ENCODE measurements around the gene NUP50.

The NUP50 gene

DNA sequence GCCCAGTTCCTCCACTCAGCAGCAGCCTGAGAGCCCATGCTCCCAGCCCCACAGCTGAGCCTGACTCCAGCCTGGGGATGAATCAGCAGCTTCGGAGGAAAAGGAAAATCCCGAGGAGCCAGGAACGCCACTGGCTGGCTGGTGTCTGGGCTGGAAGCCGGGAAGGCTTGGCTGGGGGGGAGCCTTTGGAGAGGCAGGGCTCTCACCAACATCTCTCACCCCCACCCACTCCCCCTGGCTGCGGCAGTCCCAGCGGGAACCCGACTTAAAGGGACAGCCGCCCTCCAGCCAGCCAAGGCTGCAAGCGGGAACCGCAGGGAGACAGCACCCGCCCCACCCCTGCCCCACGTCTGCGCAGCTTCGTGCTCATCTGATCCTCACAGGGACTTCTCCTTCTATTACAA is 48.6 kb downstream of the NUP50 start:
- TF ChIP-seq CTCF (IDR thresholded peaks at IDR 0.05; ENCODE audit: low read depth, low read length, missing control alignments): peak; percentile 22
- DNase-seq: peak; percentile 91
- no peaks in the 10 kb centered on the region for H3K36me3 ChIP-seq (replicated peaks)
- in situ Hi-C loops (cut with HindIII; ENCODE audit: low pct_ligation_motif_present, low sequenced_read_pairs): no loop called here
- H3K27ac ChIP-seq: peak overlapping the region; percentile 86
- no peaks in the 10 kb centered on the region for H3K27me3 ChIP-seq (replicated peaks)
- H3K4me3 ChIP-seq (ENCODE audit: low read depth, low read length): peak overlapping the region; percentile 41

- no peaks in the 10 kb centered on the region for H3K27me3 ChIP-seq (replicated peaks)
- no peaks in the 10 kb centered on the region for H3K36me3 ChIP-seq (replicated peaks)
- peak overlapping the region; percentile 41 for H3K4me3 ChIP-seq (ENCODE audit: low read depth, low read length)
- DNase-seq: peak; percentile 70
- in situ Hi-C loops (cut with HindIII; ENCODE audit: low pct_ligation_motif_present, low sequenced_read_pairs): no loop called here
- H3K27ac ChIP-seq: peak overlapping the region; percentile 86
- no peak for TF ChIP-seq CTCF (IDR thresholded peaks at IDR 0.05; ENCODE audit: low read depth, low read length, missing control alignments)
Observed at GRCh38 chr22:45212992-45213751, 49.4 kb downstream of the NUP50 start.

GRCh38 chr22:45216133-45217003 is 52.6 kb downstream of the NUP50 start:
- Histone ChIP-seq H3K36me3 (replicated peaks) (no peaks in the 10 kb centered on the region), H3K27me3 (replicated peaks) (no peaks in the 10 kb centered on the region), H3K4me3 (ENCODE audit: low read depth, low read length) (no peak overlapping the region), H3K27ac (no peak overlapping the region)
- DNase-seq: peak; percentile 47
- in situ Hi-C loops (cut with HindIII; ENCODE audit: low pct_ligation_motif_present, low sequenced_read_pairs): no loop called here
- TF ChIP-seq CTCF (IDR thresholded peaks at IDR 0.05; ENCODE audit: low read depth, low read length, missing control alignments): no peak

- no peak for DNase-seq
- no peak overlapping the region for H3K4me3 ChIP-seq (ENCODE audit: low read depth, low read length)
- H3K27me3 ChIP-seq (replicated peaks): no peaks in the 10 kb centered on the region
- TF ChIP-seq CTCF (IDR thresholded peaks at IDR 0.05; ENCODE audit: low read depth, low read length, missing control alignments): no peak
- no peaks in the 10 kb centered on the region for H3K36me3 ChIP-seq (replicated peaks)
- no peak overlapping the region for H3K27ac ChIP-seq
- in situ Hi-C loops (cut with HindIII; ENCODE audit: low pct_ligation_motif_present, low sequenced_read_pairs): no loop called here
Observed at GRCh38 chr22:45217345-45217744, 53.6 kb downstream of the NUP50 start.

- in situ Hi-C loops (cut with HindIII; ENCODE audit: low pct_ligation_motif_present, low sequenced_read_pairs): no loop called here
- TF ChIP-seq CTCF (IDR thresholded peaks at IDR 0.05; ENCODE audit: low read depth, low read length, missing control alignments): no peak
- Histone ChIP-seq H3K4me3 (ENCODE audit: low read depth, low read length) (no peak overlapping the region), H3K36me3 (replicated peaks) (no peaks in the 10 kb centered on the region), H3K27ac (no peak overlapping the region), H3K27me3 (replicated peaks) (no peaks in the 10 kb centered on the region)
- no peak for DNase-seq
Observed at GRCh38 chr22:45217806-45218205, 54.1 kb downstream of the NUP50 start.

Data from brain microvascular endothelial cell (primary cell).